GM21737 (cell line): ENCODE data around the gene TNNT1.

Experiments used
- ATAC-seq: cut with Tn5 transposase; IDR thresholded peaks from one replicate; pipeline ENCODE4 v1.9.1; 2021; ENCODE audit warnings: mild to moderate bottlenecking, moderate library complexity; ENCODE audit not compliant: unreplicated experiment

Gene TNNT1

DNA sequence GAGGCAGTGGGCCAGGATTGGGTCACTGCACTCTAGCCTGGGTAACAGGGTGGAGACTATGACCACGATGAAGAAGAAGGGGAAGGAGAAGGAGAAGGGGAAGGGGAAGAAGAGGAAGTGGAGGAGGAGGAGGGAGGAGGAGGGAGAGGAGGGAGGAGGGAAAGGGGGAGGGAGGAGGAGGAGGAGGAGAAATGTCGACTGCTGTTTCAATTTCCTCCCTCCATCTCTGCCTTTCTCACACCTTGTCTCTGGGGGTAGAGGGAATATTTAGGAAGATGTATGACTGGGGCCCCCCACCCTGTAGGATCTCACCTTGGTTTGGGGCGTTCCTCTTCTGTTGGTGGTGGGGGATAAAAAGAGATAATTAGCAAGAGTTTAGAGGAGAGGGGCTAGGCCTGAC lies 3.8 kb downstream of the TNNT1 start:
- no peak for ATAC-seq

DNA sequence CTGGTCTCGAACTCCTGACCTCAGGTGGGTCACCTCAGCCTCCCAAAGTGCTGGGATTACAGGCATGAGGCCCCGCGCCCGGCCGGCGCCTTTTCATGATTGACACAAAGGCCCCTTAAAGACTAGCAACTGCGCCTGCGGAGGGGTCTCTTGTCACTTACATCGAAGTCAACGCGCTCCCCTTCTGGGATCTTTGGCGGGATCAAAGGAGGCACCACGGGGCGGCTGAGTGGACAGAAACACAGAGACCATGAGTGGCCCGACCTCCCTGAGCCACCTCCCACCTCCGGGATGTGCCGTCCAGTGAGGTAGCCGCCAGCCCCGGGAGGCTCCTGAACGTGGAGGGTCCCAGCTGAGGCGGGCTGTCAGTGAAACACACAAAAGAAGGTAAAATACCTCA lies 7.3 kb downstream of the TNNT1 start:
- ATAC-seq, result no peak

DNA sequence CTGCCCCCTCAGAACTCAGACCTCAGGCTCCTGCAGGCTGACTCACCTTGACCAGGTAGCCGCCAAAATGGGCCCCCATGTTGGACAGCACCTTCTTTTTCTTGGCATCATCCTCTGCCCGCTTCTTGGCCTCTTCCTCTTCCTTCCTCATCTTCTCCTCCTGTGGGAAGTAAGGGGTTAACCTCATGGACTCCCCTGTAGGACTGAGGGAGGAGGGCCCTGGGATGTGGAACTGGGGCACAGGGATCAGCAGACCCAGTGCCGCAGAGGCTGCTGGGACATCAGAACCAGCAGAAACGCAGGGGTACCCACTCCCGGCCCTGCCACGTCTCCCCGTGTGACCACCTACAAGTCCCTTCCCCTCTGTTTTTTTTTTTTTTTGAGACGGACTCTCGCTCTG lies 11.1 kb downstream of the TNNT1 start:
- no peak for ATAC-seq

DNA sequence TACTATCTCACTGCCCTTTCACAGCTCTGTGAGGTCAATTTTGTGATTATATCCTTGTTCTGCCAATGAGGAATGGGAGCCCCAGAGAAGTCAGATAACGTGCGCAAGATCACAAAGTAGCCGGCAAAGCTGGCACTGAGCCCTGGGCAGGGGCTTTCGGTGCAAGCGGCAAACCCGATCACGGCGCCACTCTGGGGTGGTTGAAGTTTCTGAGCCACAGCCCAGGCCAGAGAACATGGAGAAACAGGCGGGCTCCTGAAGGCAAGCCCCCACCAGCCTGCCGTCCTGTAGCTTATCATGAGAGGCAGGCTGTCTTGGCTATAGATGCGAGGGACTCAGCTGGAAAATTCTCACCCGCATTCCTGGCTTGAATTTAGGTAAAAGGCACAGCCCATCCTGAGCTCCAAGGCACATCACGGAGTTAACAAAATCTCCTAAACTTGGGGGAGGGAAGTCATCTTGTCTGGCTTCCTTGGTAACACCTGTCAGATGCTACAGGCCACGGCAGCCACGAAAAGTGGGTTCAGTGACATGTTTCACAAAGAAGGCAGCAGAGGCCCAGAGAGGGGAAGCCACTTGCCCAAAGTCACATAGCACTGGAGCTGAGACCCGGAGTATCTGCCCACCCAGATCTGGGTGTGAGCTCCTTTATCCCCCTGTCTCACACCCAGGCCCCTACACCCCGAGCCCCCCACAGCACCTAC lies 12.5 kb downstream of the TNNT1 start:
- ATAC-seq, result no peak

DNA sequence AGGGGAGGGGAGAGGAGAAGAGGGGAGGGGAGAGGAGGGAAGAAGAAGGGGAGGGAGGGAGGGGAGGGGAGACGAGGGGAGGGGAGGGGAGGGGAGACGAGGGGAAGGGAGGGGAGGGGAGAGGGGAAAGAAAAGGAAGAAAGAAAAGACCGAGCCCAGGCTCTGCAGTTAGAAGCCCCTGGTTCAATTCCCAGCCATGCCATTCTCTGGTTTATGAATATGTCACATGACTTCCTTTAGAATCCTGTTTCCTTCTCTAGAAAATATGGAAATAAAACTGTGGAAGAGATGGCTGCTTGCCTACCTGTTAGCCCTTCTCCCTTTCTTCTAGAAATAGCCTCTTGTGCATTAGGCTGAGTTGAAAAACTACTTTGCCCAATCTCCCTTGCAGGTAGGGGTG lies 14.3 kb downstream of the TNNT1 start:
- ATAC-seq, result no peak

DNA sequence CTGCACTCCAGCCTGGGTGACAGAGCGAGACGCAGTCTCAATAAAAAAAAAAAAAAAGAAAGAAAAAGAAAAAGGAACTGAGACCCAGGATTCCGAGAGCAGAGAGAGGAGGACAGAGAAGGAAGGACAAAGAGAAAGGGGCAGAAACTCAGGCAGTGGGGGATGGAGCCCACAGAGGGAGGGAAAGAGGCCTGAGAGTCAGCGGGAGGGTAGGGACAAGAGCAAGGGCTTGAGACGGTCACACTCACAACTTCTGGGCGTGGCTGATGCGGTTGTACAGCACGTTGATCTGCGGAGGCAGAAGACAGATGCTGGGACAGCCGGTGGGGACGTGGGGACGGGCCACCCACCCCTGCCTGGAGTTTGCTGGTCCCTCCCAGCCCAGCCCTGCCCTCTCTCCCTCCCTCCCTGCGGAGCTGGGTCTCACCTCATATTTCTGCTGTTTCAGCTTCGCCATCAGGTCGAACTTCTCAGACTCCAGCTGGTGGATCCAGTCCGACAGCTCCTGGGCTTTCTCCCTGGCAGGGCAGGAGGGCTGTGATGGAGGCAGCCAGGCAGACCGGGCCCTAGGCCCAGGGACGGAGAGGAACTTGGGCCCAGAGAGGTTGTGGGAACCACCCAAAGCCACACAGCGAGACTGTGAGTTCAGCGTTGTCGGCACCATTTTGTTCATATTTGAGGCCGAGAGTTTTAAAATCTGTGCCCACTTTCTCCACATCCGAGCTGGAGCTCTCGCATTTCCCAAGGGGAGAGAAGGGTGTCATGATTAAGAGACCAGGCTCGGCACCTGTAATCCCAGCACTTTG lies 15.2 kb downstream of the TNNT1 start:
- no peak for ATAC-seq

DNA sequence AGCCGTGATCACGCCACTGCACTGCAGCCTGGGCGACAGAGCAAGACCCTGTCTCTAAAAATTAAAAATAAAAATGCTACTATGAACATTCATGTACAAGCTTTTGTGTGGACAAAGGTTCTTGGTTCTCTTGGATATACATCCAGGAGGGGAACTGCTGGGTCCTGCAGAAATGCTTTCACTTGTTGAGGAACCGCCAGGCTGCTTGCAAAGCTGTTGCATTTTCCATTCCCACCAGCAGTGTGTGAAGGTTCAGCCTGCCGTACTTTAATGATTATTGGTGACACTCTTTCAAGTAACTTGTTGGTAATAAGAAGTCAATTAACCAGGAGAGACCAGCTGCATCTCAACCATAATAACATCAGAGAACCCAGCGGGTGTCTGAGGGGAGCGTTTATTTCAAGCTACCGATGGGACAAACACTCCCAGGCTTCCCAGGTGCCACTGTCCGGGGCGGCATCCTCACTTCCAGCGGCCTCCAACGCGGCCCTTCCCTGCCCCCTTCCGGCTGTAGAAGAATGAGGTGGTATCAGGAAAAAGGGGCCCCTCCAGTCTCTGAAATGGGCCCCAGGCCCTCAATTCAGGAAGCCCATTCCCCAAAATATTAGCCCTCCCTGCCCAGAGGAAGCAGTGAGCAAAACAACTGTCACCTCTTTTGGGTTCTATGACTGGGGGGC lies 16.4 kb downstream of the TNNT1 start:
- no peak for ATAC-seq

DNA sequence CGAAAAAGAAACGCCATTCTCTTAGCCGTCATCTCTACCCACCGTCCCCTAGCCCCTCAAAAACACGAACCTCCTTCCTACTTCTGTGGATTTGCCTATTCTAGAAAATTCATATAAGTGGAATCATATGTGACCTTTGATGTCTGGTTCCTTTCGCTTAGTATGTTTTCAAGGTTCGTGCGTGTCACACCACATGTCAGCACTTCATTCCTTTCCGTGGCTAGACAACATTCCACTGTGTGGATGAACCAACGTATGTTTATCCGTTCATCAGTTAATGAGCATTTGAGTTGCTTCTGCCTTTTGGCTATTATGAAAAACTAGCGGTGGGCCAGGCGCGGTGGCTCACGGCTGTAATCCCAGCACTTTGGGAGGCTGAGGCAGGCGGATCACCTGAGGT lies 17.6 kb downstream of the TNNT1 start:
- ATAC-seq, result no peak

DNA sequence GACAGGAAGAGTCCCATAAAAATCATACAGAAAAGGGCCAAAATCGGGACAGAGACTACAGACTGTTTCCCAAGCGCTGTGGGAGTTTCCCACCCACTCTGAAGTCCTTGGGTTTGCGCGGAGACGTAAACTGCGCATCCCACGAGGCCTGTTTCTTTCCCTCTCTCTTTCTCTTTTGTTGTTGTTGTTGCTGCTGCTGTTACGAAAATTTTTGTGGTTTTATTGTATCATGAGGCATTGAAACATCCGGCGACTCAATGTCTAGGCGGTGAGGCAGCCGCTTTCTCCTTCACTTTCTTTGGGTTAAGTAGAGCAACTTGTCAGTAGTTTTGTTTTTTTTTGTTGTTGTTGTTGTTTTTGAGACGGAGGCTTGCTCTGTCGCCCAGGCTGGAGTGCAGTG lies 30.0 kb downstream of the TNNT1 start:
- ATAC-seq, result no peak

DNA sequence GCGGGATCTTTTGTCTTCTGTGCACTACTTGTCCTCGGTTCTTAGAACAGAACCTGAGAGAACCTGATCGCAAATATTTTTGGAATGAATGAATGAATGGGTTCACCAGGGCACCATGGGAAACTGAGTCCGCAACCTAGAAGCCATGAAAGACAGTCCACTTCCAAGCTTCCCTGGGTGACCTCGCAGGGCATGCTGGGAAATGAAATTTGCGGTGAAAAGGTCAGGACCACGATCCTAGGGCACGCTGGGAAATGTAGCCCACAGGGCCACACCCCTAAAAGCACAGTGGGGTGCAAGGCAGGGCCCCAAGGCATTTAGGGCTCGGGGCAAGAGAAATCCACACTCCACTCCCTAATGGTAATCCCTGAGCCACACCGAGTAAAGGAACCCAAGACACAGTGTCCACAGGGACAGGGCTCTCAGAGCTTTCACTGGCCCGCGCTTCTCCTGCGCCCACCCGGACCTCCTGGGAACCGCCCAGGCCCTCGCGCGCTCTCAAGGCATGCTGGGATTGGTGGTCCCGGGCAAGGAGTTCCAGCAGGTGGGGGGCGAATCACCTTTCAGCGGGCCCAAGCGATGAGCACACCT lies 30.5 kb downstream of the TNNT1 start:
- no peak for ATAC-seq

DNA sequence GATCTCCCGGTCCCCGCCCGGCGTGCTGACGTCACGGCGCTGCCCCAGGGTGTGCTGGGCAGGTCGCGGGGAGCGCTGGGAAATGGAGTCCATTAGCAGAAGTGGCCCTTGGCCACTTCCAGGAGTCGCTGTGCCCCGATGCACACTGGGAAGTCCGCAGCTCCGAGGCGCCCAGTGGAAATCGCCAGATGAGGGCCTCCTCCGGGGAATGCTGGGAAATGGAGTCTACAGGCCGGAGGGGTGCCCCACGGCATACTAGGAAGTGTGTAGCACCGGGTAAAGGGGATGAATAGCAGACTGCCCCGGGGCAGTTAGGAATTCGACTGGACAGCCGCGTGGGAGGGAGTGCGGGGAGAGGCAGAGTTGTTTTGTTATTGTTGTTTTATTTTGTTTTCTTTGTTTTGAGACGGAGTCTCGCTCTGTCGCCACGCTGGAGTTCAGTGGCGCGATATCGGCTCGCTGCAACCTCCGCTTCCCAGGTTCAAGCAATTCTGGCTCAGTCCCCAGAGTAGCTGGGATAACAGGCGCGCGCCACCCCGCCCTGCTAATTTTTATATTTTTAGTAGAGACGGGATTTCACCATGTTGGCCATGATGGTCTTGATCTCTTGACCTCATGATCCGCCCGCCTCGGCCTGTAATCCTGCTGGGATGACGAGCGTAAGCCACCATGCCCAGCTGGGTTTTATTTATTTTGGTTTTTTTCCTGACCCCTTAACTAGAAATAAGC lies 31.2 kb downstream of the TNNT1 start:
- peak; percentile 84 for ATAC-seq

DNA sequence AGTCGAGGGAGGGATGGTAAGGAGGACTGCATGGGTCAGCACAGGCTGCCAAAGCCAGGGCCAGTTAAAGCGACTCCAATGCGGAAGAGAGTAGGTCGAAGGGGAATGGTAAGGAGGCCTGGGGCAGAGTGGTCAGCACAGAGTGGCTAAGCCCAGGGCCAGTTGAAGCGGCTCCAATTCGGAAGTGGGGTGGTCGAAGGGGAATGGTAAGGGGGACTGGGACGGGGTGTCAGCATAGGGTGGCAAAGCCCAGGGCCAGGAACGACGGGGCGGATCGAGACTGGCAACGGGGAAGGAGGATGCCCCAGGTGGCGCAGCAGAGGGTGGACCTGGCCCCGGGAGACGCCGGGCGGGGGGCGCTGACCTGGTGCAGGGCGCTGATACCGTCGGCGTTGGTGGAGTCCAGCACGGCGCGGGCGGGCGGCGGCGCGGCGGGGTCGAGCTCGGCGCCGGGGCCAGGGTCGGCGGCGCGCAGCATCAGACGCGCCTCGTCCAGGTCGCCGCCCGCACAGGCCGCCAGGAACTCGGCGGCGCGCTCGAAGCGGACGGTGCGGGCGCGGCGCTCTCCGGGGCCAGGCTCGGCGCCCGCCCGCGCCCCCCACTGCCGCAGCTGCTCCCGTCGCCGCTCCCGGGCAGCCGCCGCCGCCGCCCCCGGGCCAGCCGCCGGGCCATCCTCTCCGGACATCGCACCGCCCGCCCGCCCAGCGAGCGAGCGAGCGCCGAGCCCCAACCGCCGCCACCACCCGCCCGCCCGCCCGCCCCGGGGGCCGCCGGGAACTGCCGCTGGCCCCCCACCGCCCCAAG lies 31.9 kb downstream of the TNNT1 start, which contains the start of gene PPP1R12C:
Gene PPP1R12C, minus strand, starts transcription at position 779 of the 804 bp plus-strand sequence. Its CDS starts 94 bp downstream, at position 685.
- ATAC-seq, result peak; percentile 3

DNA sequence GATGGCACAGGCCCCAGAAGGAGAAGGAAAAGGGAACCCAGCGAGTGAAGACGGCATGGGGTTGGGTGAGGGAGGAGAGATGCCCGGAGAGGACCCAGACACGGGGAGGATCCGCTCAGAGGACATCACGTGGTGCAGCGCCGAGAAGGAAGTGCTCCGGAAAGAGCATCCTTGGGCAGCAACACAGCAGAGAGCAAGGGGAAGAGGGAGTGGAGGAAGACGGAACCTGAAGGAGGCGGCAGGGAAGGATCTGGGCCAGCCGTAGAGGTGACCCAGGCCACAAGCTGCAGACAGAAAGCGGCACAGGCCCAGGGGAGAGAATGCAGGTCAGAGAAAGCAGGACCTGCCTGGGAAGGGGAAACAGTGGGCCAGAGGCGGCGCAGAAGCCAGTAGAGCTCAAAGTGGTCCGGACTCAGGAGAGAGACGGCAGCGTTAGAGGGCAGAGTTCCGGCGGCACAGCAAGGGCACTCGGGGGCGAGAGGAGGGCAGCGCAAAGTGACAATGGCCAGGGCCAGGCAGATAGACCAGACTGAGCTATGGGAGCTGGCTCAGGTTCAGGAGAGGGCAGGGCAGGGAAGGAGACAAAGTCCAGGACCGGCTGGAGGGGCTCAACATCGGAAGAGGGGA lies 32.7 kb downstream of the TNNT1 start:
- ATAC-seq, result no peak

DNA sequence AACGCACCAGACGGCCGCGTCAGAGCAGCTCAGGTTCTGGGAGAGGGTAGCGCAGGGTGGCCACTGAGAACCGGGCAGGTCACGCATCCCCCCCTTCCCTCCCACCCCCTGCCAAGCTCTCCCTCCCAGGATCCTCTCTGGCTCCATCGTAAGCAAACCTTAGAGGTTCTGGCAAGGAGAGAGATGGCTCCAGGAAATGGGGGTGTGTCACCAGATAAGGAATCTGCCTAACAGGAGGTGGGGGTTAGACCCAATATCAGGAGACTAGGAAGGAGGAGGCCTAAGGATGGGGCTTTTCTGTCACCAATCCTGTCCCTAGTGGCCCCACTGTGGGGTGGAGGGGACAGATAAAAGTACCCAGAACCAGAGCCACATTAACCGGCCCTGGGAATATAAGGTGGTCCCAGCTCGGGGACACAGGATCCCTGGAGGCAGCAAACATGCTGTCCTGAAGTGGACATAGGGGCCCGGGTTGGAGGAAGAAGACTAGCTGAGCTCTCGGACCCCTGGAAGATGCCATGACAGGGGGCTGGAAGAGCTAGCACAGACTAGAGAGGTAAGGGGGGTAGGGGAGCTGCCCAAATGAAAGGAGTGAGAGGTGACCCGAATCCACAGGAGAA lies 33.5 kb downstream of the TNNT1 start:
- ATAC-seq, result no peak

DNA sequence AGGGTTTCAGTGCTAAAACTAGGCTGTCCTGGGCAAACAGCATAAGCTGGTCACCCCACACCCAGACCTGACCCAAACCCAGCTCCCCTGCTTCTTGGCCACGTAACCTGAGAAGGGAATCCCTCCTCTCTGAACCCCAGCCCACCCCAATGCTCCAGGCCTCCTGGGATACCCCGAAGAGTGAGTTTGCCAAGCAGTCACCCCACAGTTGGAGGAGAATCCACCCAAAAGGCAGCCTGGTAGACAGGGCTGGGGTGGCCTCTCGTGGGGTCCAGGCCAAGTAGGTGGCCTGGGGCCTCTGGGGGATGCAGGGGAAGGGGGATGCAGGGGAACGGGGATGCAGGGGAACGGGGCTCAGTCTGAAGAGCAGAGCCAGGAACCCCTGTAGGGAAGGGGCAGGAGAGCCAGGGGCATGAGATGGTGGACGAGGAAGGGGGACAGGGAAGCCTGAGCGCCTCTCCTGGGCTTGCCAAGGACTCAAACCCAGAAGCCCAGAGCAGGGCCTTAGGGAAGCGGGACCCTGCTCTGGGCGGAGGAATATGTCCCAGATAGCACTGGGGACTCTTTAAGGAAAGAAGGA lies 34.4 kb downstream of the TNNT1 start:
- ATAC-seq, result no peak

DNA sequence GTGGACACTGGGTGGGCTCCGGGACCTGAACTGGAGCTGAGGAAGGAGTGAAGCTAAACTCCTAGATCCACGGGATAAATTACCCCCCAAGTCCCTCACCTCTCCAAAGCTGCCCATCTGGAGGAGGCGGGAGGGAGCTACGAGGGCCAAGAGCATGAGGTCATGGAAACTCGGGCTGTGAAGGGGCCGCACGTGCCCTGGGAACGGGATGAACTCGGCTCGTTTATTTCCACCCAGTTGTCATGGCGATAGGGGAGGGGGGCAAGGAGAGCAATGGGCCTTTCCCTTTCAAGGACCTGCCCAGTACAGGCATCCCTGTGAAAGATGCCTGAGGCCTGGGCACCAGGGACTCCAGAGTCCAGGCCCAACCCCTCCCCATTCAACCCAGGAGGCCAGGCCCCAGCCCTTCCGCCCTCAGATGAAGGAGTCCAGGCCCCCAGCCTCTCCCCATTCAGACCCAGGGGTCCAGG lies 35.4 kb downstream of the TNNT1 start:
- ATAC-seq, result no peak

DNA sequence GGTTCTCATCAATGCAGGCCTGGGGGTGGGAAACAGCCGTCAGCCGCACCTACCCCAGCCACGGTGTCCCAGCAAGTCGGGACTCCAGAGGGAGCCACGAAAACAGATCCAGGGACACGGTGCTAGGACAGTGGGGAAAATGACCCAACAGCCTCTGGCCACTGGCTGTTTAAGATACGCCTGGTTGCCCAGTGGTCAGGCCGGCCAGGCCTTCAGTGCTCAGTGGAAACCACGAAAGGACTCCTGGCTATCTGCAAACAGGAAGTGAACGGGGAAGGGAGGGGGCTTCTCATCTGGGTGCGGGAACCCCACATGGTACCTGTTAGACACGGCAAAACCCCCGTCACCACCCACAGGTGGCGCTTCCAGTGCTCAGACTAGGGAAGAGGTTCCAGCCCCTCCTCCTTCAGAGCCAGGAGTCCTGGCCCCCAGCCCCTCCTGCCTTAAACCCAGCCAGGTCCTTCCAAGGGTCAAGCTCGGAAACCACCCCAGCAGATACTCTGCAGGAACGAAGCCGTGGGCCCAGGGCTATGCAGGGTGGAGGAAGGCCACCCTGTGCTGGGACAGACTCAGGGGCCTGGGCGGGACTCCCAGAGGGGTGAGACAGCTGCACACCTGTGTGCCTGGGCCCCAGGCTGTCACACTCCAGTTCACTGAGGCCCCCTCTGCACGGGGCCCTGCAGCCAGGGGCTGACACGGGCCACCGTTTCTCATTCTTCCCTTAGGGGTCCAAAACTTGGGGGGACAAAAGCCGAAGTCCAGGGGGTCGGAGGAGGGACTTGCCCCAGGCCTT lies 36.0 kb downstream of the TNNT1 start:
- no peak for ATAC-seq
